H1 (cell line): ENCODE data around the gene ZFR. TPM values are rescaled to one million over a fixed set of nuclear protein-coding genes. Genes with fewer than 3 reads are reported as not detected.
A peak's percentile ranks its signal among the peaks of the same experiment; 100 is the strongest.

Experiments used
- ATF2 ChIP-seq: IDR thresholded peaks from 2 replicates; pipeline ENCODE4 v1.6.1; 2012; ENCODE audit warnings: low read length, inconsistent platforms
- CBX5 ChIP-seq: fragments of 300-800, 300-1000 bp; sonication (generic); IDR thresholded peaks from 2 replicates; pipeline ENCODE4 v1.7.1; 2016; ENCODE audit warnings: antibody characterized with exemption, low read length, low read depth
- E2F6 ChIP-seq: IDR thresholded peaks from 2 replicates; pipeline ENCODE4 v1.6.1; 2012; ENCODE audit warnings: inconsistent platforms
- RFX5 ChIP-seq: IDR thresholded peaks from 2 replicates; pipeline ENCODE4 v1.6.1; 2011; ENCODE audit warnings: low read depth, low read length, improper control_type of control experiment, borderline replicate concordance
- SP2 ChIP-seq: IDR thresholded peaks from 2 replicates; pipeline ENCODE4 v1.6.1; 2012; ENCODE audit warnings: mild to moderate bottlenecking, low read length, inconsistent platforms
- TAF1 ChIP-seq: IDR thresholded peaks from 2 replicates; pipeline ENCODE4 v1.6.1; 2011; ENCODE audit warnings: mild to moderate bottlenecking, low read depth, low read length
- ZNF274 ChIP-seq: IDR thresholded peaks from 2 replicates; pipeline ENCODE4 v1.7.0; 2012; ENCODE audit warnings: low read length, borderline replicate concordance; ENCODE audit errors: extremely low read depth
- polyA plus RNA-seq, 7 experiments: library from polyadenylated mRNA; depleted of rRNA in 3 of 7; stranded (reverse) in 5 of 7; unstranded in 2 of 7; fragments of >200 nt in 5 of 7; fragments of 200-250 nt in 2 of 7; gene quantifications; 1 replicate in 5 of 7; 2 replicates in 1 of 7; 4 replicates in 1 of 7; pipeline versions ENCODE4 v1.2.1 to v1.2.3, GENCODE V29; 2011 to 2013; ENCODE audit warnings: missing spikeins in 2 of 7, mixed read lengths in 2 of 7
- total RNA-seq: library from RNA; stranded (reverse); fragmentation: NEBNext Ultra II Directional; extraction: Animal tissue kit (Norgen Biotek cat#: 25700); gene quantifications from 2 replicates; pipeline ENCODE4 v1.2.1, GENCODE V29; 2021

Gene ZFR
- total and polyA plus RNA-seq, 2 of the 8 experiments (the other 6 are each of a cell fraction or from before 2014, with no cell fraction given): 68.8 to 92.7 TPM

- TF ChIP-seq TAF1 (peak; percentile 90; the same call in 1 of the 2 replicates), E2F6 (no peak; the same call in 1 of the 2 replicates), SP2 (peak; percentile 88), ZNF274 (no peak), ATF2 (no peak), CBX5 (no peak), RFX5 (peak; percentile 60; the same call in 1 of the 2 replicates)
Measured at GRCh38 chr5:32312595-32313332, 131.8 kb downstream of the ZFR start, which contains the start of gene MTMR12 (continued).
